Measurements from ENCODE around the gene CD209.

Gene CD209

GRCh38 chr19:7694499-7694898 is 52.8 kb downstream of the CD209 start:
- Histone ChIP-seq H3K9me3 (ENCODE audit: low read depth, low read length) (no peaks in the 10 kb centered on the region), H3K36me3 (ENCODE audit: insufficient read depth, low read length) (no peaks in the 10 kb centered on the region), H3K9ac (ENCODE audit: insufficient read length) (no peak overlapping the region), H3K27ac (no peak overlapping the region), H3K4me3 (no peak overlapping the region)
- TF ChIP-seq POLR2AphosphoS5 (IDR thresholded peaks at IDR 0.05; ENCODE audit: borderline replicate concordance, low read depth, low read length), result no peak
- DNase-seq (ENCODE audit: low read depth, low spot score), result no peak

GRCh38 chr19:7692417-7693088 is 54.8 kb downstream of the CD209 start:
- H3K36me3 ChIP-seq (ENCODE audit: insufficient read depth, low read length), result no peaks in the 10 kb centered on the region

GRCh38 chr19:7691497-7691896 is 55.8 kb downstream of the CD209 start:
- TF ChIP-seq FOXP2 (optimal IDR thresholded peaks at IDR 0.05; ENCODE audit: control extremely low read depth, extremely low read length, insufficient read depth), result no peak
- no peak for TF ChIP-seq POLR2AphosphoS5 (IDR thresholded peaks at IDR 0.05; ENCODE audit: borderline replicate concordance, low read depth, low read length)
- TF ChIP-seq EZH2 (IDR thresholded peaks at IDR 0.05), result no peak
- no peak overlapping the region for H3K27ac ChIP-seq
- no peaks in the 10 kb centered on the region for H3K9me3 ChIP-seq (ENCODE audit: low read depth, low read length)
- H3K4me3 ChIP-seq, result no peak overlapping the region
- no peak for DNase-seq (ENCODE audit: low read depth, low spot score)
- no peaks in the 10 kb centered on the region for H3K36me3 ChIP-seq (ENCODE audit: insufficient read depth, low read length)
- no peak overlapping the region for H3K9ac ChIP-seq (ENCODE audit: insufficient read length)

More at GRCh38 chr19:7692417-7693088, 54.8 kb downstream of the CD209 start:
- H3K4me3 ChIP-seq, result no peak overlapping the region
- H3K9ac ChIP-seq (ENCODE audit: insufficient read length), result no peak overlapping the region
- no peak for TF ChIP-seq EZH2 (IDR thresholded peaks at IDR 0.05)
- no peak for TF ChIP-seq POLR2AphosphoS5 (IDR thresholded peaks at IDR 0.05; ENCODE audit: borderline replicate concordance, low read depth, low read length)
- no peak for TF ChIP-seq FOXP2 (optimal IDR thresholded peaks at IDR 0.05; ENCODE audit: control extremely low read depth, extremely low read length, insufficient read depth)
- no peak overlapping the region for H3K27ac ChIP-seq
- H3K9me3 ChIP-seq (ENCODE audit: low read depth, low read length), result no peaks in the 10 kb centered on the region
- DNase-seq (ENCODE audit: low read depth, low spot score), result no peak

- no peaks in the 10 kb centered on the region for H3K36me3 ChIP-seq (ENCODE audit: insufficient read depth, low read length)
- no peaks in the 10 kb centered on the region for H3K9me3 ChIP-seq (ENCODE audit: low read depth, low read length)
- no peak for DNase-seq (ENCODE audit: low read depth, low spot score)
- H3K4me3 ChIP-seq, result no peak overlapping the region
- H3K27ac ChIP-seq, result no peak overlapping the region
- no peak for TF ChIP-seq POLR2AphosphoS5 (IDR thresholded peaks at IDR 0.05; ENCODE audit: borderline replicate concordance, low read depth, low read length)
- no peak for TF ChIP-seq FOXP2 (optimal IDR thresholded peaks at IDR 0.05; ENCODE audit: control extremely low read depth, extremely low read length, insufficient read depth)
- TF ChIP-seq EZH2 (IDR thresholded peaks at IDR 0.05), result no peak
- no peak overlapping the region for H3K9ac ChIP-seq (ENCODE audit: insufficient read length)
These were observed 56.5 kb downstream of the CD209 start for GRCh38 chr19:7690779-7691258.

All from SK-N-MC (cell line).